Progenitor cell of endocrine pancreas (in vitro differentiated cells): ENCODE data around the gene GPSM3. TPM values are rescaled to one million over a fixed set of nuclear protein-coding genes. Genes with fewer than 3 reads are reported as not detected.

Experiments
- DNase-seq: peaks from one replicate; pipeline ENCODE4 v3.0.0; 2021; ENCODE audit warnings: low spot score; ENCODE audit not compliant: unreplicated experiment
- H3K27ac Mint-ChIP-seq: 2 replicates; pipeline ENCODE4 v1.8.0; 2021; ENCODE audit warnings: mild to moderate bottlenecking, moderate library complexity, mixed read lengths
- H3K27me3 Mint-ChIP-seq: 2 replicates; pipeline ENCODE4 v1.8.0; 2021; ENCODE audit warnings: mixed read lengths
- H3K36me3 Mint-ChIP-seq: 2 replicates; pipeline ENCODE4 v1.8.0; 2022; ENCODE audit warnings: mixed read lengths; ENCODE audit not compliant: insufficient read depth
- H3K4me1 Mint-ChIP-seq: 2 replicates; pipeline ENCODE4 v1.8.0; 2021; ENCODE audit warnings: low read depth, mixed read lengths
- H3K4me3 Mint-ChIP-seq: 2 replicates; pipeline ENCODE4 v1.8.0; 2021; ENCODE audit warnings: low read depth, mild to moderate bottlenecking, moderate library complexity, mixed read lengths
- H3K9me3 Mint-ChIP-seq: 2 replicates; pipeline ENCODE4 v1.8.0; 2021; ENCODE audit warnings: low read depth, mixed read lengths
- total RNA-seq: library from RNA; stranded (reverse); gene quantifications from 2 replicates; pipeline ENCODE4 v1.2.1, GENCODE V29; 2021
- TF ChIP-seq, protein P1 (sequence below): fragments of 200-600 bp; sonication (generic); IDR thresholded peaks from one replicate; pipeline ENCODE4 v1.5.0; 2021; ENCODE audit warnings: antibody characterized with exemption, mild to moderate bottlenecking; ENCODE audit not compliant: unreplicated experiment

GPSM3 gene
- total RNA-seq, 1 donor from 2014 or later: 6.5 TPM

DNA sequence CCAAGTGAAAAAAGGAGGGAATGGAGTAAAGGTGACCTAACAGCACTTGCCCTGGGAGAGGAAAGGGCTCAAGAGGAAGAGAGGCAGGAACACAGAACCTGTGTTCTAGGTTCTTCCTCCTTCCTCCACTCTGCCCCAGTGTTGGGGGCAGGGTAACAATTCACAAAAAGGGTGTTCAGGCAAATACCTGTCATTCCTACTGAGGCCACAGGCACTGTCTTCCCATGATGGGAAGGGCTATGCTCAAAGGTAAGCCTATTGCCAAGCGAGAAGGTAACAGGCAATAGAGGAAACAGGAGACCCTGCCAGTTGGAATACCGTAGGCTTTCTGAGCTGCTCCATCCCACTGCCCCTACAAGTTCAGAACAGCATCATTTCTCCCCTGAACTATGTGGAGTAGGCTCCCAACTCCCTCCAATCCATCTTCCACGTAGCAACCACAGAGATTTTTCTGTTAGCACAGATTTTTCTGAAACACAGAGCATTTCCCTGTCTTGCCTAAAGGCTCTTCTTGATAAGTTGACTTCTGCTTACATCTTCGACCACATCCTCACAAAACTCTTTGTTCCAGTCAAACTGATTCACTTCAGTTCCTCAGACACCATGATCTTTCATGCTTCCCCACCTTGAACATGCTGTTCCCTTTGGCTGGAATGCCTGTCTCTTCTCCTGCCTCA, 19.3 kb downstream of the GPSM3 start:
- Mint-ChIP-seq H3K27me3 (no peaks in the 10 kb centered on the region), H3K4me3 (no peak overlapping the region), H3K9me3 (no peaks in the 10 kb centered on the region), H3K27ac (peak overlapping the region; percentile 73), H3K36me3 (peaks cover 26% of the 10 kb centered on the region), H3K4me1 (peaks cover 47% of the 10 kb centered on the region)
- TF ChIP-seq, protein P1, sequence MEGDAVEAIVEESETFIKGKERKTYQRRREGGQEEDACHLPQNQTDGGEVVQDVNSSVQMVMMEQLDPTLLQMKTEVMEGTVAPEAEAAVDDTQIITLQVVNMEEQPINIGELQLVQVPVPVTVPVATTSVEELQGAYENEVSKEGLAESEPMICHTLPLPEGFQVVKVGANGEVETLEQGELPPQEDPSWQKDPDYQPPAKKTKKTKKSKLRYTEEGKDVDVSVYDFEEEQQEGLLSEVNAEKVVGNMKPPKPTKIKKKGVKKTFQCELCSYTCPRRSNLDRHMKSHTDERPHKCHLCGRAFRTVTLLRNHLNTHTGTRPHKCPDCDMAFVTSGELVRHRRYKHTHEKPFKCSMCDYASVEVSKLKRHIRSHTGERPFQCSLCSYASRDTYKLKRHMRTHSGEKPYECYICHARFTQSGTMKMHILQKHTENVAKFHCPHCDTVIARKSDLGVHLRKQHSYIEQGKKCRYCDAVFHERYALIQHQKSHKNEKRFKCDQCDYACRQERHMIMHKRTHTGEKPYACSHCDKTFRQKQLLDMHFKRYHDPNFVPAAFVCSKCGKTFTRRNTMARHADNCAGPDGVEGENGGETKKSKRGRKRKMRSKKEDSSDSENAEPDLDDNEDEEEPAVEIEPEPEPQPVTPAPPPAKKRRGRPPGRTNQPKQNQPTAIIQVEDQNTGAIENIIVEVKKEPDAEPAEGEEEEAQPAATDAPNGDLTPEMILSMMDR: no peak
- no peak for DNase-seq

DNA sequence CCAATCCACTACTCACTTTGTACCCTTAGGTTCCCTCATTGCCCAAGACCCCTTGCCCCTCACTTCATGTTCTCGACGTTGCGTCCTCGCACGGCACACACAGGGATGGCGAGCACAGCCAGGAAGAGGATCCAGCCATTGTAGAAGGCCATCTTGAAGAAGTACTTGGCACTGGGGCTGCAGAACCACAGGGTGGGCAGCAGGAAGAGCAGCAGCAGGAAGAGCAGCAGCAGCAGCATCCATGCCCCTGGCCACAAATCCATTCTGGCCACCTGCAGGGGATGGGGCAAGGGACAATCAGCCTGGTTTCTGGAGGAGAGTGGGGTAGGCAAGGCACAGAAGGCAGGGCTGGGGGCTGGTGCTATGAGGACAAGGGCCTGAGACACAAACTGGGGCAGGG, 21.2 kb downstream of the GPSM3 start:
- Mint-ChIP-seq H3K9me3 (no peaks in the 10 kb centered on the region), H3K4me3 (no peak overlapping the region), H3K27me3 (no peaks in the 10 kb centered on the region)

DNA sequence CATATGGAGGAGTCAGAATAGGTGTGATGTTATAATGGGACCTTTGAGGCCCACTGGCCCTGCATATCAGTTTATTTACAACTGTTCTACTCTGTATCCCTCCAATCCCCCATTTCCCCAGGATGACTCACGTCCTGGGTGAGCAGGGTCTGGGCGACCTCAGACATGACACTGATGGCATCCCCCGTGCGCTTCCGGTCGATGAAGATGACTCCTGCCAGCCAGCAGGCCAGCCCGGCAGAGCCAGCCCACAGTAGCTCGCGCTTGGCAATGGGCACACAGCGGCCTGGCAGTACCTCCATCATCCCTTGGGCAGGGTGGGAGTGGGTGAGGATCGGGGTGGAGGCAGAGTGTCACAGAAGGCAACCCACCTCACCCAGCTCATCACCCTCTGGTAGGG, 22.1 kb downstream of the GPSM3 start:
- Mint-ChIP-seq H3K9me3 (no peaks in the 10 kb centered on the region), H3K27me3 (no peaks in the 10 kb centered on the region), H3K36me3 (peaks cover 36% of the 10 kb centered on the region), H3K27ac (peak overlapping the region; percentile 88), H3K4me3 (no peak overlapping the region), H3K4me1 (peaks cover 53% of the 10 kb centered on the region)
- DNase-seq: no peak
- TF ChIP-seq, protein P1: no peak

More for the DNA sequence above, 21.2 kb downstream of the GPSM3 start:
- Mint-ChIP-seq H3K27ac (peak overlapping the region; percentile 10), H3K36me3 (peaks cover 32% of the 10 kb centered on the region), H3K4me1 (peaks cover 51% of the 10 kb centered on the region)
- TF ChIP-seq, protein P1: no peak
- no peak for DNase-seq

DNA sequence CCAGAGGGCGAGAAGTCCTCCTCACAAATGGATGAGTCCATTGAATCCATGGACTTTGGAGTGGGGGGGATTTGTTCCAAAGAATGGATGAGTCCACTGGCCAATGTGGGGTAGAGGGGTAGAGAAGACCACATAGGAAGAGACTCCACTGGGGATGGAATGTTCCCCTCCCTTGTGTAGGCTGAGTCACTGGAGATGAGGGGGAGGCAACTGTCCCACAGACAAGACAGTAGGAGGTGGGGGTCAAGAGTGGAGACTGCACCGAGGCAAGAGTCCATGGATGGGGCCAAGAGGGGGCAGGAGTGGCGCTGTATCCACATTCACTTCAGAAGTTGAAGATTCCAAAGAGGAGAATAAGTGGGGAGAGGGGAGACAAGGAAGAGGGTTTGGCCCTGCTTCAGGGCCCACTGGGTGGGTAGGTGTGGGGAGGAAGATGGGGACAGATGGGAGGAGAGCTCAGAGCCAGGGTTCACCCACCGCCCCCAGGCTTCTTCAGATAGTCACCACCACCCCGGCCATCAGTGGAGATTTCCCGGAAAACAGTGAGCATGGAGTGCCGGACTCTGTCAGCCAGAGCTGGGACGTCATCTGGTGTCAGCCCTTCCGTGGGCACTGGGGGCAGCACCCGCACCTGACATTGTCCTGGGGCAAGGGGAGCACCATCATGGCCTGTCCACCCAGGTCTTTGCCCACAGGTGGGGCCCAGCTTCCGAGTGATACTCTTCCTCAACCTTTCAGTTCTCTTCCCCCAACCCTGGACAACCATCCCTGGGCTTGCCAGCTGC, 23.4 kb downstream of the GPSM3 start:
- Mint-ChIP-seq H3K4me1 (peaks cover 45% of the 10 kb centered on the region), H3K9me3 (no peaks in the 10 kb centered on the region), H3K27ac (peak overlapping the region; percentile 96), H3K36me3 (peaks cover 39% of the 10 kb centered on the region), H3K27me3 (no peaks in the 10 kb centered on the region), H3K4me3 (no peak overlapping the region)
- DNase-seq: no peak
- TF ChIP-seq, protein P1: peak; percentile 7

DNA sequence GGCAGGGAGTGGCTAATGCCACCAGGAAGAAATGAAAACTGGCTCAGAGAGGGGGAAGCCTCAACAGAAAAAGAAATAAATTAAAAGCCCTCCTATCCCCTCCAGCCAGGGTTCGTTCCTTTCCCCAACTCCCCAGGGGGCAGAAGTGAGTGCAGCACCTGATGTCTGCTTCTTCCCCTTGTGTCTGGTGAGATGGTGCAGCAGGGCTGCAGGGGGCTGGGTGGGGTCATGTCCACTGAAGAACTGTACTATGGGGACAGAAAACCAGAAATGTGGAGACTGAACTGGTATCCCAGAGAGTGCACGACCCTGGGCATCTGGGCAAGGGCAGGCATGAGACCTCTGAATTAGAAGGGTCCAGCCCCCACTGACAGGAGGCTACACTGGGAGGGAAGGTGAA, 24.1 kb downstream of the GPSM3 start:
- no peaks in the 10 kb centered on the region for H3K27me3 Mint-ChIP-seq
- H3K9me3 Mint-ChIP-seq: no peaks in the 10 kb centered on the region
- H3K27ac Mint-ChIP-seq: peak overlapping the region; percentile 96
- TF ChIP-seq, protein P1: no peak
- peaks cover 39% of the 10 kb centered on the region for H3K36me3 Mint-ChIP-seq
- DNase-seq: no peak
- peaks cover 41% of the 10 kb centered on the region for H3K4me1 Mint-ChIP-seq
- peak overlapping the region; percentile 41 for H3K4me3 Mint-ChIP-seq
